NCI-H524 treated with DMSO at 0.1 percent for 48 hours (cell line): ENCODE measurements around the gene NAT16.

Experiments
- DNase-seq: peaks from one replicate; lab custom pipeline; 2025; lab: John Stamatoyannopoulos, UW

The NAT16 gene

DNA sequence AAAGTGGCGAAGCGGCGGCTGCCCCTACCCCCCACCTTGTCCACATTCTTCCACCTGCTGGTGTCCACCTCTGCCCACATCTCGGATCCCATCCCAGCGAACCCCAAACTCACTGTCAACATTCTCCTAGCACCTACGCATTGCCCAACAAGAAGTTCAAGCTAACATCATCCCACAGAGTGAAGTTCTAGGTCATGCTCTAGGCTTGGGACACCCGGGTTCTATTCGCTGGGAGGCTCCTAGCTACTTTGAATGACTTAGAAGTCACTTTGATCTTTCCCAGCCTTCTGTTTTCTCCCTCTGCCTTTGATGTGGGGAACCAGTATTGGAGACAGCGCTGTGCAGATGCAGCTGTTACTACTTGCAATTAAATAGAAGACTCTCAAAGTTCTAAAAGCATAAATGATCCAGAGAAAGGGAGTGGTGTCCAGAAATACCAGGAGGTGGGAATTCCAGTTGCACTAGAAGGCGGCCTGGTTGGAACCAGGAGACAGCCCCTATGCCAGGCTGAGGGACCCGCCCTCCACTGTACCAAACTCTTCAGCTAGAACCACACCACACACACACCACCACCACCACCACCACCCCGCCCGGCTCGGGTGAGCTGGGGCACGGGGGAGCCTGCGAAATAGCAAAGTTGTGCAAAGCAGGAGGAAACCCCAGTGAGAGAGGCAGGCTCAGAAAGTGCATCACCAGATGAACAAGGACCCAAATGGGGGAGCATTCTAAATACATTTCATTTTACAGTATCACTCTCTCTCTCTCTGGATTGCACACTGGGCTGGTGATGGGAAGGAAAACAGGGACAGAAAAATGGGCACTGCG is 9.3 kb downstream of the NAT16 start:
- DNase-seq = no peak

DNA sequence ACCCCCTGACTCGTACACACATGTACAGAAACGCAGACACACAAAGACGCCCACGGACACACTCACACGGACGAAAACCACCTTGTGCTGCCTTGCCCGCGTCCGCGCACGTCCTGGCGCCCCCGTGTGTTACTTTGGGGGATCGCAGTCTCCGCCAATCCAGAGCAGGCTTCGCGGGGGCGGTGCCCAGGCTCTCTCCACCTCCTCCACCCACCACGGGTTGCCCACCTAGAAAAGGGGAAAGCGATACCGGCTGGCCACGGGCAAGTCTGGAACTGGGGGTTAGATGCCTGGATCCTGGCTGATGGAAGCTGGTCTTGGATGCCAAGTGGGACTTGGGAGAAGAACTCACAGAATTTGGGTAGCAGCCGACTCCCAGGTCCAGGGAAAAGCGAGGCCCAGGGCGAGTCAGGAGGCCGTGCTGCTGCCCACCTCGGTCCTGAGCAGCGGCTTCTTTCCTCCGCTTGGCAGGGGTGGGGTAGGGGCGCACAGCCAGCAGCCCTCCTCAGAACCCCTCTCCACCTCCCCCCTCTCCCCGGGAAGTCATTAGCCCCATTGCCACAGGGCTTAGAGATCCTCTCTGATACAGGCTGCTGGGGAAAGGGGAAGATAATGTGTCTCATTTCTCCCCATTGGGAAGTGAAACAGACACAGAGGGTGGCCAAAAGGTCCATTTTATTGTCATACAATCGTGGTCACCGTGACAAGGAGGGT is 10.1 kb downstream of the NAT16 start:
- no peak for DNase-seq

DNA sequence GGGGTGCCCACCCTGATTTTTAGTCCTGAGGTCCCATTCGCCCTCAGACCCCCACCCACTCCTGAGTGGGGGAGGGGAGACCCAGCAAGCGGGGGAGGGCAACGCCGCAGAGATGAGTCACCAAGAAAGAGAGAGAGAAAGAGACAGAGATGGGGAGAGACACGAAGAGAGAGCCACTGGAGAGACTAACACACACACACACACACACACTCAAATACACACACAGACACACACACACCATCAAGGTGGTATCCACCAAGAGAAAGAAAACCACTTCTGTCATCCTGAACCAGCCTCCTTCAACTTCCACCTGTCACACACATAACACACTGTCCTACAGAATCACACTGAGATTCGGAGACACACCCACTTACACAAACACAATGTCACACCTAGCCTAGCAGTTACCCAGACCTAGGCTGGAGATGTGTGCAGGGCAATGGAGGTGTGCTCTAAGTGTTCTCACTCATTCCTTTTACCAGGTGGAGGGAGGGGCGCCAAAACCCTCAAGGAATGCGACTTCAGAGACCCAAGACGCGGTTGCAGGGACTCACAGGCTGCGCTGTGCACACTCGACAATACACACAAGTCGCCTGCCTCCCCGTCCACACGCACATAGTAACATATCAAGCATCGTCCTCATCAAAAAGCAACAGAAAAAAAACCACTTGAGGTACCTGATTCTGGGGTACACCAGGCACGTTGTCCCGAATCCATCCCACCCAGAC is 10.8 kb downstream of the NAT16 start:
- DNase-seq = no peak

DNA sequence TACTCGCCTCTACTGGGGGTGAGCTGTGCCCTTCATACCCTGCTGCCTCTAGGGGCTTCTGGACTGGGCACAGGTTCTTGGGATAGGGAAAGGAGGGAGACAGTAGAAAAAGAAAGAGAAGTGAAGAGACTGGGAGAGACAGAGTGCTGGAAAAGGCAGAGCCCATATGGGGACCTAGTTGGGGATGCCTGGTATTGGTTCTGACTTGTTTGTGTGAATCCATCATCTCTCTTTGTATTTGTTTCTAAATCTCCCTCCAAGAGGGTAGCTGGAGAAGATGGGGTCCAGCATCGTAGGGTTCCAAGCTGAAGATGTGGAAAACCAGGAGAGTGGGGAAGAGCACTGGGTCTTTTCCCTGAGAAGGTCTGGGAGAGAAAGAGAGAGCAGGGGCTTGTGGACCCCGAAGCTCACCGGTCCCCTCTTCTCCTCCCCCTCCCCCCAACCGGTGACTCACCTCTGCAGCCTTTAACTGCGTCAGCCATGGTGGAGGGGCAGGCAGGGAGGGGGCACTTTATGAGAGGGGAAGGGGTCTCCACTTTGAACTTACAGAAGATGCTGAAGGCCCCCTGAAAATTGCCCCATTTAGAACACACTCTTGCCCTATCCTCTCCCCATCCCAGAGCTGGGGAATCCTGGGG is 11.6 kb downstream of the NAT16 start:
- no peak for DNase-seq

DNA sequence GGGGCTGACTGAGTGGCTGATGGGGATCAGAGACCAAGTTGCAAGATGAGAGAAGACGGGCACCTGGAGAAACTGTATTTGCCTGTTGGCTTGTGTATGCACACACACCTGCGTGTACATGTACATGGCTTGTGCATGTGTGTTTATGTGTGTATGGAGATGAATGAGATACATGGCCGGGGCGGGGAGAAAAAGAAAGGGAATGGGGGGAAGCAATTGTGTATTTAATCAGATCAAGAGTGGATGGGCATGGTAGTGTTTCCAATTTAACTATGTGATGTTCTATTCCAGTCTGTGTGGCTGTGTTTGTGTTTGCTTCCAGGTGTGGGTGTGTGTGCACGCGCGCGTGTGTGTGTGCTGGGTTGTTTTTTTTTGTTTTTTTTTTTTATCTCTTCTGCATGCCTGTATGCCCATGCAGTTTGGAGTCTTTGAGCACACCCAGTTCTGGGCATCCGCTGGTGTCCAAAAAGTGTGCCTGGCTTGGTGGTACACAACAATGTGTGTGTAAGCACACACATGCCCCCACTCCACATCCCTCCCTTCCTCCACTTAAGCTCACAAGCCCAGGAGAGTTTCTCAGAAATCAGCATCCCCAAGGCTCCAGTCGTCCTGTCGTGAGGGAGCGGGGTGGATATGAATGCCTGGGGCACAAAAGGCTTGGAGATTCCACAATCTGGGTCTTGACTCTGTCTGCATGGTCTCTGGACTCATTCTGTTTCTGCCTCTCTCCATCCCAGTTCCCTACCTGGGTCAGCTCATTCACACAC is 12.3 kb downstream of the NAT16 start:
- no peak for DNase-seq

DNA sequence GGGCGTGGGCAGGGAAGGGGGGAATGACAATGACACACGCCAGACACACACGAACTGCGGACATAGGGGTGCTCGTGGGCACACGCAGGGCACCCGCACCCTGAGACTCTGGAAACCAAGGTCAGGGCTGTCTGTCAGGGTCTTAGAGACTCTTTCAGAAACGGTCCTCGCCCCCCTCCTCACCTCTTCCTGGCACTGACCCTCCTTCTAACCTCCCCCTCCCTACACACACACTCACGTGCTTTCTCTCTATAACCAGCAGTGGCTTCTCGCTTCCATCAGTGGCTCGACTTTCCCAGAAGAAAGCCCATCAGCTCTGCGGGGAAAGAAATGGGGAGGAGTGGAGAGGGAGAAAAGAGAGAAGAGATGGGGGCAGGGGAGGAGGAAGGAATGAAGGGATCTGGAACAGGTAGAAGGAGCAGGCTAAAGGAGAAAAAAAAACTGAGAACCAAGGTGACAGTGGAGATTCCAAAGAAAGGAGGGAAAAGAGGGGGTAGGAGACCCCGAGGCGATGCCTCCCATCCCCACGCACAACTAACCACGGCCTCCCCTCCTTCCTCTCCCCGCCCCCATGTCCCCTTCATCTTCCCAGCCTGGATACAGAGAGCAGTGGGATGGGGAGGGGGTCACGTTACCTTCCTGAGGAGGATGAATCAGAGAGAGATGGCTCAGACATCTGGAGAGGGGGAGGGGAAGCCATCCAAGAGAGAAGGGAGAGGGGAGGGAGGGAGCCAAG is 13.0 kb downstream of the NAT16 start:
- DNase-seq = peak; percentile 47

DNA sequence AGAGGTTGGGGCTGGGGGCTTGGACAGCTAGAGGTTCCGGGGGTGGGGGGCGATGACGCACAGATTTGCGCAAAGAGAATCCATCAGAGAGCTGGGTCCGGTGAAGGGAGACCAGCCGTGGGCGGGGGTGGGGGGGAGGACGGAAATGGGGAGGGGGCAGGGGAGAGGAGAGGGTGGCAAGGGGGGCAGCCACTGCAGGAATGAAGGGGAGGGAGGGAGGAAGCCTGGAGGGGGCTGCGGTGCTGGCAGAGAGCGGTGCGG is 13.5 kb downstream of the NAT16 start:
- no peak for DNase-seq

DNA sequence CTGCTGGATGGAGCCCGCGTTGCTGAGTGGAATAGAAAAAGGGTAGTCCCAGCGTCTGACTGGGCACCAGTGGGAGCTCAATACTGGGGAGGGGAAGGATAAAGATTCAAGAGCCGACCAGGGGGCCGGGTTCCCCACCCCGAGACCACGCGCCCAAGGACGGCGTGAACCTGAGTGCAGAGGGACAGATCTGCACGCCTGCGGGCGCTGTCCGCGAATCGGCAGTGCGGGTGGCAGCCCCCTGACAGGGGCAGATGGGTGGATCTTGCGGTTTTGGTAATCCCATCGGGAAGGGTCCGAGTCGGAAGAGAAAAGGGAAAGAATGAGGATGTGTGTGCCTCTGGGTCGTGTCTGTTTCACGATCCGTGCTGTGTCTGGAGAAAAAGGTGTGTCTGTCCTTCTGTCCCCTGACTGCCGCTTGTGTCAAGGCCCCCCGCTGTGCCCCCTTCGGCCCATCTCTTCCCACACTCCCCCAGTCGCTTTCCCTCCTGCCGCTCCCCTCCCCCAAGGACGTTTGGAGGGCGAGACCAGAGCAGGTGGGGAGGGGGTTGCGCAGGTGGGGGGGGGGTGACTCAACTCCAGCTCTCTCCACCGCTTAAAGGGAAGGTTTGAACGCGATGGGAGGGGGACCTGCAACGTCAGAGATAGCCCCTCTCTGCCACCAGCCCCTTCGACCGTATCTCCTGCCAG is 14.0 kb downstream of the NAT16 start:
- no peak for DNase-seq

DNA sequence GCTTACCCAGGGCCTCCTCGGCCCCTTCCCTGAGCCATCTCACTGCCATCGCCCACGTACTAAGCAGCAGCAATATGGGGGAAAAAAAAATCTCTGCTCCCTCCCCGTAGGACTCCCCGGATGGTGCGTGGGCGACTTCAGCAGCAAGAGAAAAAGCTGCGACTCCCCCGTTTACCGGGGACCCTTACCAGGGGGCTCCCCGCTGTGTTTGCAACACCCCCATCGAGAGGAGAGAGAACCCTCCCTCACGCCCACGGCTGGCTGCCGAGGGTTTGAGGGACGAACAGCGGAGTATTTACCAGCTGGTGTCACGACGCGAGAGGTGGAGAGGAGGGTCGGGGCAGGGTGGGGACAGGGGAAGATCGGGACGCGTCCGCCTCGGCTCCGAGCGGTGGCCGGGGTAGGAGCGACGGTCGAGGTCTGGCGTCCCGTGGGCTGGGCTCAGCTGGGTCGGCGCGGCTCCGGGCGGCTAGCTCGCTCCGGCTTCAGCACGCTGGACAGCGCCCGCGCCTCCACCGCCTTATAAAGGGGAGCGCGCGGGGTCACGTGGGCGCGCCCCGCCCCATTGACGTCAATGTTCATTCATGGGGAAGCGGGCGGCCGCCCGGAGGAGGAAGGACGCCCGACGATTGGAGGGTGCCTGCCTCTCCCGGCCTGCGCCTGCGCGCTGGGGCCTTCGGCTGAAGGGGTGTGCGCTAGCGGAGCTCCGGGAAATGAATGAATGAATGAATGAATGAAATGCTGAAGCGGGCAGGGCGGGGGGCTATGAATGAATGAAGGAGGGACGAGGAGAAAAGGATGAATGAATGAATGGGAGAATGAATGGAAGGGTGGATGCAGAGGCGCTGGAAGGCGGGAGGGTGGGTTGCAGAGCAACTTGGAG is 14.8 kb downstream of the NAT16 start, which contains the start of gene VGF:
VGF (minus strand) TSS at position 495 of the 883 bp plus-strand sequence. CDS start 726 bp downstream, outside the sequence.
- peak; percentile 44 for DNase-seq

DNA sequence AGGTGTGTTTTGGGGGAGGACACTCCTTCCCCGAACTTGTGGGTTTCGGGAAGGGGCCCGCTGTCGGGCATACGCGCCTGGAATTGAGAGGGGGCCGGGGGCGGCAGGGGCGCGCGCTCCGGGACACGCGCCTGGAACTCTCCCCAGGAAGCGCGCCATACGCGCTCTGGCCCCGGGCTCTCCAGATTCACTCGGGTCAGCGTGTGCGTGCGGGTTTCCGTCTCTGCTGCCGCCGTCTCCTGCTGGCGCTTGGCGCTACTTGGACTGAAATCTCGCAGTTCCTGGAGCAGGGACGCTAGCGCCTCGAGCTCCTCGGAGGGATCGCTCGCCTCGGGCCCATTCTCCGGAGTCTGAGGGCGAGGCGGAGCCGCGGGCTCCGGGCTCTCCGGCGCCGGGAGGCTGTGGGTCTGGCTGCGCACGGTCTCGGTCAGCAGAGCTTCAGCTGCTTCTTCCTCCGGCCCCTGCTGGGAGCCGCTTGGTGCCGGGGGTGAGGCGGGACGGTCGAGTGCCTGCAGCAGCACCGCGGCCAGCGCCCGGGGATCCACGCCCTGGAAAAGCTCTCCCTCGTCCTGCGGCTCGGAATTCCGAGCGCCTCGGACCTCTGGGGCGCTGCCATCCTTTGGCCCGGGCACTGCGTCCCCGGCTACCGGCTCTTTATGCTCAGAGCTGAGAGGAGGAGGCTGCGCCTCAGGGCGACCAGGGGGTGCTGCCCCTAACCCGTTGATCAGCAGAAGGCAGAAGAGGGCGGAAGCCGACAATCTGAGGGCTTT is 15.8 kb downstream of the NAT16 start:
- DNase-seq = no peak

DNA sequence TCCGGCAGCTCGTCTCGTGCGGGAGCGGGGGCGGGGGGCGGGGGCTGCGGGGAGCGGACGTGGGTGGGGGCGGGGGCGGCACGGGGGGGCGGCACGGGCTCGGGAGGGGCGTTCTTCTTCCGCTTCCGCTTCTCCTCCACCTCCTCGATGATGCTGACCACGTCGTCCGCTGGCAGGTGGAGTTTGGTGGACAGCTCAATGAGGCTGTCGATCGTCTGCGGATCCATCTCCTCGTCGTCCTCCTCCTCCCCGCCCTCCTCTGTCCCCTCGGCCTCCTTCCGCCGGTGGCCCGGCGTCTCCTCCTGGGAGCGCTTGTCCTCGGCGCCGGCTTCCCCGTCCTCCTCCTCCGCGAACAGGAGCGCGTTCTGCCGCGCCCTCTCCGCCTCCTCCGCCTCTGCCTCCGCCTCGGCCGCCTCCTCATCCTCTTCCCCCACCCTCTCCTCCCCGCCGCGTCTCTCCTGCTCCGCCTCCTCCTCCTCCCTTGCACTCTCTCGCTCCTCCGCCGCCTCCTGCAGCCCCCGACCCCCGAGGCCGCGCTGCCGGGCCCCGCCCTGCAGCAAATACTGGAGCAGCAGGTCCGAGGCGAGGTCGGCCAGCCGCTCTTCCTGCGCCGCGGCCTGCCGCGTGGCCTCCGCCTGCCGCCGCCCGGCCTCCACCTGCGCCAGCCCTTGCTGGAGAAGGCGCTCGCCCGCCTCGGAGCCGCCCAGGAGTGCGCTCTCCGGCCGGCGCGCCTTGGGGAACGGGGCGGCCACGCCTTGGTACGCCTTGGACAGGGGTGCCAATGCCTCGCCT is 16.6 kb downstream of the NAT16 start:
- DNase-seq = no peak

DNA sequence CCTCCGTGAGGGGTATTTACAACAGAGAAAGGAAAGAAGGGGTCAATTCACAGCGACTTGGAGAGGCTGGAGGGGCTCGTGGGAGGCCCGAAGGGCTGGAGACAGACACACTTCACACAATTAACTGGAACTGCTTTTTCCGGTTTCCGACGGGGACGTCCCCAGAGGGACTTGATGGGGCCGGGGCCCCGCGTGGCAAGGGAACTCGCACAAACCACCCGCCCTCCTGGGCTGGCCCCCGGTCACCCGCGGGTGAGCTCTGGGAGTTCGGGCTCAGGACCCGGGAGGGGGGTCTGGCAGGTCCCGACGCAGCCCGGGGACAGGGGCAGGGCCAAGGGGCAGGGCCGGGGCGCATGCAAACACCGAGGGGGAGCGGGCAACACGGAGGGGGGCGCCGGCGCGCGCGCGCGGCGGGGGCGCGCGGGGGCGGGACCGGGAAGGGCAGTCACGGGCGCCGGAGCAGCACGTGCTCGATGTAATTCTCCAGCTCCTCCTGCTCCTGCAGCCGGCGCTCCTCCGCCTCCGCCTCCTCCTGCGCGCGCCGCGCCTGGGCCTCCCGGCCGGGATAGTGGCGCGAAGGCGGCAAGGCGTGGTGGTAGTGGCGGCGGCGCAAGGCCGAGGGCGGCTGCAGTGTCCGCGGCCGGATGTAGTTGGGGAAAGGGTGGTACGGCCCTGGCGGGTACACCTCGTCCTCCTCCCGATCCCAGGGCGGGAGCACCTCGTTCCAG is 17.4 kb downstream of the NAT16 start:
- DNase-seq = no peak

DNA sequence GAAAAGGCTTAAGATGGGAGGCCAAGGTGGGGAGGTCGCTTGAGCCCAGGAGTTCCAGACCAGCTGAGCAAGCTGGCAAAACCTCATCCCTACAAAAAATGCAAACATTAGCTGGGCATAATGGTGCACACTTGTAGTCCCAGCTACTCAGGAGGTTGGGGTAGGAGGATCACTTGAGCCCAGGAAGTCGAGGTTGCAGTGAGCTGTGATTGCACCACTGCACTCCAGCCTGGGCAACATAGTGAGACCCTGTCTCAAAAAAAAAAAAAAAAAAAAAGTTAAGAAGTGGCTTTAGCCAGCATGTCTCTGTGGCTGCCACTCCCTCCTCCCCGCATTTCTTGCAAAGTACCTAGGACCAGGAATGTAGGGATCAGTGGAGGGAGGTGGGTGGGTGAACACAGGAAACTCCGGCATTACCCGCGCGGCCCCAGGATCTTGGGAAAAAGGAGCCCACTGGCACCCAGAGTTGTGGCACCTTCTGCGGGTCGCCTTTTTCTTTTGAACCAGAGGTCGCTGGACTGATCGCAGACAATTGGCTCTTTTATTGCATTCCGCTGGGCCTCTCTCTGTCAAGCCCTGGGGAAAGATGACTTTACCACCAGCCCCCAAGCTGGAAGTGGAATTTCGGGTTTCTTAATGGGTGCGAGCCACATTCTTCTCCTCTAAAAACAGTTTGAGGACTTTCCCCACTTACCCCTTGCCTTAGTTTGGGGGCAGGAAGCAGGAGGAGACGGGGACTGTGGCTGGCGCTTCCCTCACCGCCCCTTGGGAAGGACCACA is 18.2 kb downstream of the NAT16 start:
- no peak for DNase-seq

DNA sequence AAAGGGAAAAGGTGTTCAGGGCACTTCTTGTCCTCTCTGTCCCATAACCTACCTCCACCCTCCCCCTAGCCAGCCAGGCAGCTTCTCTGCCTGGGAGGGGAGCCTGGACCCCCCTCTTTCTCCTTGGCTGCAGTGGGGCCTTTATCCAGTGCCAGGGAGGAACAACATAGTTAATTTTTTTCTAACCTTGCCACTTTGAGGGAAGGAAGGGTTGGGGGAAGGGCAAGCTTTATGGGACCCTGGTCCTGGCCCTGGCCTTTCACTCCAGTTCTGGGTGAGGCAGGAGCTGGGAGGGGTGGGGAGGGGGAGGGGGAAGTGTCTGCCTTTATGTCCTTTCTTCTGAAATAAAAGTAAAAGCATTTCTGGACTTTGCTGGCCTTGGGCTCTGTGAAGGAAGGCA is 19.2 kb downstream of the NAT16 start:
- DNase-seq = no peak

DNA sequence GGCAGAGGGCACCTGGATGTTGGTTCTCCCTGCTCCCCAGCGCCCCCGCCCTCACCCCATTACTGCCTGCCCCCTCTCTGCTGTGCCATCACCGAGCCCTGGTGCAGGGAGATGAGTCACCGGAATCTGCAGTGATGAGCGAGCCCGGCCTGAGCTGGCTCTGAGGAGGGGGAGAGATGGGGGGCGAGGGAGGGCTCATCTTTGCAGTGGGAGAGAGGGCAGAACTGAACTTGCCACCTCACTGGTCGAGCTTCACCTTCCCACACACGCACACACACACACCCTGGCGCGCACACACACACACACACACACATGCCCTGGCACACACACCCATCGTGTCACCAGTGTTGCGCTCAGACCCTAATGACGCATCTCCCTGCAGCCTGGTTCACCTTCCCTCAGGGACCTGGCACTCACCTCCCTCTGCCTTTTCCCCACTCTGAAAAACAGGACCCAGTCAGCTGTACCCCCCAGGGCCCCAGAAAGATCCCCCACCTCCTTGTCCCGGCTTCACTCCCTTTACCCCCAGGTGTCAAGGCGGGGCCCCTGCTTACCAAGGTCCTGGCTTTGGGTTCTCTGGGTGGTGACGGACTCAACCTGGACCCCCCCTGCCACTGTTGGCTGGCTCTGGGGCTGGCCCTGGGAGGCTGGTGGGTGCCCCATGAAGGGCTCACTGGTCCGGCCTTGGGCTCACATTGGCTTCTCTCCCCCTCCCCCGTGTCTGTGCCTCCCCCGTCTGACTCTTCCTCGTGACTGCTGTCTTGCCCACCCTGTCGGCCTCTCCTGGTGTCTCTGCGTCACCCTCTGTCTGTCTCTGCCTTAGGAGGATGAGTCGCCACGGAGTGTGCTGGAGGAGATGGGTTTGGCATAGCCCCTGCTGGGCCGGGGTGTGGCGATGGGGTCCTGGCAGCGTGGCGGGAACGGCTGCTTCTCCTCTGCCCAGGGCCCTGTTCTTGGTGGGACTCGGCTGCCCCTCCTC is 20.1 kb downstream of the NAT16 start:
- DNase-seq = no peak
